Loucy (cell line): Measurements from ENCODE around the gene PIKFYVE.

Source experiments
- H2AFZ ChIP-seq: fragments of 200-600 bp; sonication (generic); 2 replicates; pipeline ENCODE4 v1.6.0; 2016; ENCODE audit warnings: antibody characterized with exemption, mild to moderate bottlenecking, low read length, moderate library complexity
- H3F3A ChIP-seq: fragments of 200-600 bp; 2 replicates; pipeline ENCODE4 v1.6.0; 2016; ENCODE audit warnings: antibody characterized with exemption, low read depth, mild to moderate bottlenecking
- H3K27me3 ChIP-seq: fragments of 200-600 bp; sonication (generic); 2 replicates; pipeline ENCODE4 v1.6.1; 2014; ENCODE audit warnings: low read length, mild to moderate bottlenecking; ENCODE audit not compliant: insufficient read depth, poor library complexity, severe bottlenecking
- H3K36me3 ChIP-seq: fragments of 200-600 bp; sonication (generic); 2 replicates; pipeline ENCODE4 v1.6.1; 2016; ENCODE audit warnings: low read length; ENCODE audit not compliant: insufficient read depth
- H3K4me1 ChIP-seq: fragments of 200-600 bp; sonication (generic); 2 replicates; pipeline ENCODE4 v1.5.1; 2014; ENCODE audit warnings: low read length, mild to moderate bottlenecking; ENCODE audit not compliant: insufficient read depth, poor library complexity, severe bottlenecking
- H3K4me2 ChIP-seq: fragments of 200-600 bp; sonication (generic); 2 replicates; pipeline ENCODE4 v1.6.0; 2014; ENCODE audit warnings: antibody characterized with exemption, low read length, low read depth, mild to moderate bottlenecking; ENCODE audit not compliant: poor library complexity, severe bottlenecking
- H3K4me3 ChIP-seq: fragments of 200-600 bp; sonication (generic); 2 replicates; pipeline ENCODE4 v1.5.1; 2014; ENCODE audit warnings: low read length, mild to moderate bottlenecking, mixed read lengths; ENCODE audit not compliant: poor library complexity, severe bottlenecking
- H3K79me2 ChIP-seq: fragments of 200-600 bp; sonication (generic); 2 replicates; pipeline ENCODE4 v1.6.1; 2014; ENCODE audit warnings: low read length; ENCODE audit not compliant: insufficient read depth
- H3K9ac ChIP-seq: fragments of 200-600 bp; sonication (generic); 2 replicates; pipeline ENCODE4 v1.6.0; 2014; ENCODE audit warnings: mild to moderate bottlenecking, low read depth, low read length, moderate library complexity; ENCODE audit not compliant: poor library complexity, severe bottlenecking
- H3K9me2 ChIP-seq: fragments of 200-600 bp; sonication (generic); replicated peaks from 2 replicates; pipeline ENCODE4 v1.6.1; 2016; ENCODE audit warnings: low read depth, low read length, mixed read lengths
- H3K9me3 ChIP-seq: fragments of 200-600 bp; sonication (generic); 2 replicates; pipeline ENCODE4 v1.6.1; 2014; ENCODE audit warnings: mild to moderate bottlenecking, antibody characterized with exemption, low read length, low read depth; ENCODE audit not compliant: insufficient read depth
- H4K20me1 ChIP-seq: fragments of 200-600 bp; sonication (generic); 2 replicates; pipeline ENCODE4 v1.6.0; 2014; ENCODE audit warnings: antibody characterized with exemption, low read length, mild to moderate bottlenecking; ENCODE audit not compliant: insufficient read depth, poor library complexity, severe bottlenecking
- CTCF ChIP-seq: fragments of 200-600 bp; sonication (generic); conservative IDR thresholded peaks from 2 replicates; pipeline ENCODE4 v1.5.1; 2014; ENCODE audit warnings: mild to moderate bottlenecking, antibody characterized with exemption, low read length
- EZH2phosphoT487 ChIP-seq: fragments of 200-600 bp; IDR thresholded peaks from 2 replicates; pipeline ENCODE4 v1.6.1; 2018; ENCODE audit warnings: antibody characterized with exemption, mild to moderate bottlenecking, moderate library complexity, borderline replicate concordance

Gene PIKFYVE

GRCh38 chr2:208366215-208367127 is 100.4 kb downstream of the PIKFYVE start:
- H3K79me2 ChIP-seq: no peaks in the 10 kb centered on the region
- peaks cover 16% of the 10 kb centered on the region for H3K4me1 ChIP-seq
- no peaks in the 10 kb centered on the region for H3K9me2 ChIP-seq
- no peaks in the 10 kb centered on the region for H3K36me3 ChIP-seq
- H3K9ac ChIP-seq: no peak overlapping the region
- TF ChIP-seq EZH2phosphoT487 (no peak), CTCF (no peak)
- H3F3A ChIP-seq: peaks cover 5% of the 10 kb centered on the region
- H3K4me3 ChIP-seq: no peak overlapping the region
- no peaks in the 10 kb centered on the region for H3K27me3 ChIP-seq
- H2AFZ ChIP-seq: no peak overlapping the region
- peaks cover 7% of the 10 kb centered on the region for H3K9me3 ChIP-seq
- H3K4me2 ChIP-seq: no peak overlapping the region
- H4K20me1 ChIP-seq: no peaks in the 10 kb centered on the region

- H3K9me3 ChIP-seq: peaks cover 7% of the 10 kb centered on the region
- no peaks in the 10 kb centered on the region for H3K79me2 ChIP-seq
Measured at GRCh38 chr2:208369091-208369490, 103.0 kb downstream of the PIKFYVE start.

GRCh38 chr2:208370881-208371633 is 105.0 kb downstream of the PIKFYVE start:
- Histone ChIP-seq H2AFZ (no peak overlapping the region), H3K4me1 (no peaks in the 10 kb centered on the region), H3K27me3 (no peaks in the 10 kb centered on the region), H3K4me2 (no peak overlapping the region), H3F3A (no peaks in the 10 kb centered on the region), H3K4me3 (no peak overlapping the region), H3K9ac (no peak overlapping the region), H3K9me2 (no peaks in the 10 kb centered on the region), H3K79me2 (no peaks in the 10 kb centered on the region), H3K9me3 (no peaks in the 10 kb centered on the region), H4K20me1 (no peaks in the 10 kb centered on the region), H3K36me3 (no peaks in the 10 kb centered on the region)
- no peak for TF ChIP-seq CTCF
- TF ChIP-seq EZH2phosphoT487: no peak

More at GRCh38 chr2:208369091-208369490, 103.0 kb downstream of the PIKFYVE start:
- H3K4me3 ChIP-seq: no peak overlapping the region
- no peaks in the 10 kb centered on the region for H3F3A ChIP-seq
- no peak overlapping the region for H3K4me2 ChIP-seq
- no peaks in the 10 kb centered on the region for H3K27me3 ChIP-seq
- no peaks in the 10 kb centered on the region for H3K36me3 ChIP-seq
- H3K4me1 ChIP-seq: peaks cover 1% of the 10 kb centered on the region
- no peaks in the 10 kb centered on the region for H4K20me1 ChIP-seq
- no peak overlapping the region for H3K9ac ChIP-seq
- H3K9me2 ChIP-seq: no peaks in the 10 kb centered on the region
- TF ChIP-seq EZH2phosphoT487 (no peak), CTCF (no peak)
- no peak overlapping the region for H2AFZ ChIP-seq
